IPS-11a (cell line): ENCODE results near the gene CPSF4L.

ENCODE experiments used
- H3K4me3 ChIP-seq: one replicate; pipeline ENCODE4 v1.5.1; 2013; ENCODE audit warnings: low read depth, low read length, control low read depth

Gene CPSF4L

DNA sequence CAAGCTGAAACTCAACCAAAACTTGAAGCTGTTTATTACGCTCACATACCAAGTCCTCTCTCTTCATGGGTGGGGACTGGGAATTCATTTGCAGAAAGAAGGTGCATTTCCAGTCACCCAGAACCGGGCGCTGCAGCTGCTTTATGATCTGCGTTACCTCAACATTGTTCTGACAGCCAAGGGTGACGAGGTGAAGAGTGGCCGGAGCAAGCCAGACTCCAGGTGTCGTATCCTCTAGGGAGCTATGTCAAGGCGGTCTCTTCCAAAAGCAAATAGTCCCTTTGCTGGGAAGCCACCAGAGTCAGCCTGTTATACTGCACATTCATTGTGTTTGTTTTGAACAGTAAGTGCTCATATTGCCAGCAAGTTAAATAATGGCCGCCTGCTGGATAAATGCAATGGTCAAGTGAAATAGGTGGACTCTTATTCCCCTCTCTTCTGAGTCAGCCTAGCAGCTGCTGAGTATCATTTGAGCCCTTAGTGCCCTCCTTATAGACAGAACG lies 56.2 kb downstream of the CPSF4L start:
- H3K4me3 ChIP-seq, result no peak overlapping the region

DNA sequence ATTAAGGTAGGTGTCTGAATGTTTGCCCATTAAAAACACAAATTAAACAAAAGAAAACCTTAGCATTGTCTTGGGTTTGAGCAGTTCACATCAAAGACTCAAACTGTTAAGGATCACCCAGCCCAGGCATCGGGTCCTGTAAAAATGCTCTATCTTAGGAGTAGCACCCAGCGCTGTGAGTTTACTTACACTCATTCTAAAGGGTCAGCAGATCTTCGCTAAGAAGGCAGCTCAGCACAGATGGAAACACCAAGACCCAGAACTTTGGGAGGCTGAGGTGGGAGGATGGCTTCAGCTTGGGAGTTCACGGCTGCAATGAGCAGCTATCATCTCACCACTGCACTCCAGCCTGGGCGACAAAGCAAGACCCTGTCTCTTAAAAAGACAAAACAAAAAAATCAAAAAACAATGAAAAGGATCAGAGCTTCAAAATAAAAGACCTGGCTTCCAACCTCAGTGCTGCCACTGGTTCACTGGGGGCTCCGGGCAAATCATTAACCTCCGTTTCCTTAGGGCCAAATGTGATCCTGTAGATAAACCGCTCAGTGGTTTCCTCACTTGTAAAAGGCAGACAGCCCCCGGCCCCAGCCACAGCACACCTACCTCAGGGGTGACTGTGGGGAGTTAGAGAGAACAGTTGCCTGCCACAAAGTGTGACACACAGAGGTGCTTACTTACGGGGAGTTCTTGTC lies 57.7 kb downstream of the CPSF4L start:
- H3K4me3 ChIP-seq, result no peak overlapping the region

DNA sequence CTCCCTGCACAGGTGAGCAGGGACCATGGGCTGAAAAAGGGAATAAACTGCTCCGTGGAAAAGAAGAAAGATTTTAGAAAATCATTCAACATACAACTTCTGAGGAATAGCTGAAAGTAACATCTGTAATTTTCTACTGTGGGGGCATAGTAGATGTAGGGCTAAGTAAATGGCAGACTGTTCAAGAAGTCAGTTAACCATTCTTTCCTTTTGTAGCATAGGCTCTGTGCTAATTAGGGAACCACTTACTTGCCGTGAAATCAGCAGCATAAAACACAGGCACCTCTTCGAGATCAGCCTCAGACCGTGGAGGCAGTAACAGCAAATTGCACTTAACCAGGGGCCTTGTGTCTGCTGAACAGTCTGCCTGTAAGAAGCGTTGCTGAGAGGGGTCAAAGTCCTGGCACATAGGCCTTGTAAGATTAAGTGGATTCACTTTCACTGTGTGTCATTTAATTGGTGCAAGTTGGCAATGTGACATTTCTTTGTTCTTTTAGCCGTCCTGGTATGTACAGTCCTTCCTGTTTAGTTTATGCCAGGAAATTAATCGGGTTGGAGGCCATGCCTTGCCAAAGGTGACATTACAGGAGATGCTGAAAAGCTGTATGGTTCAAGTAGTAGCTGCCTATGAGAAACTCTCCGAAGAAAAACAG lies 58.4 kb downstream of the CPSF4L start:
- no peak overlapping the region for H3K4me3 ChIP-seq

DNA sequence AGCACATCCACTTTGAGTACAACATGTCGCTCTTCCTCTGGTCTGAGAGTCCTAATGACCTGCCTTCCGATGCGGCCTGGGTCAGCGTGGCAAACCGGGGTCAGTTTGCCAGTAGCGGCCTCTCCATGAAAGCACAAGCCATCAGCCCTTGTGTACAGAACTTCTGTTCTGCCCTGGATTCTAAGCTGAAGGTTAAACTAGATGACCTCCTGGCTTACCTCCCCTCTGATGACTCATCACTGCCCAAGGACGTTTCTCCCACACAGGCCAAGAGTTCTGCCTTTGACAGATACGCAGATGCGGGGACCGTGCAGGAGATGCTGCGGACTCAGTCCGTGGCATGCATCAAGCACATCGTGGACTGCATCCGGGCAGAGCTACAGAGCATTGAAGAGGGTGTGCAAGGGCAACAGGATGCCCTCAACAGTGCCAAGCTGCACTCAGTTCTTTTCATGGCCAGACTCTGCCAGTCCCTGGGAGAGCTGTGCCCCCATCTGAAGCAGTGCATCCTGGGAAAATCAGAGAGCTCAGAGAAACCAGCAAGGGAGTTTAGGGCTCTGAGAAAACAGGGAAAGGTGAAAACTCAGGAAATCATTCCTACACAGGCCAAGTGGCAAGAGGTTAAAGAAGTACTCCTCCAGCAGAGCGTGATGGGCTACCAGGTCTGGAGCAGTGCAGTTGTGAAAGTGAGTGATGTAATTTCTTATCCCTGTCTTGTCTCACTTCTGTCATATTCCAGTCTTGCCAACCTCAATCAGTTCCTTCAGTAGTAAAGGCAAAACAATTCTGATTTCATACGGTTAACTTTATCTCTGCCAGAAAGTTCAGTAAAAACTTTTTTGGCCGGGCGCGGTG lies 60.2 kb downstream of the CPSF4L start:
- H3K4me3 ChIP-seq, result no peak overlapping the region

DNA sequence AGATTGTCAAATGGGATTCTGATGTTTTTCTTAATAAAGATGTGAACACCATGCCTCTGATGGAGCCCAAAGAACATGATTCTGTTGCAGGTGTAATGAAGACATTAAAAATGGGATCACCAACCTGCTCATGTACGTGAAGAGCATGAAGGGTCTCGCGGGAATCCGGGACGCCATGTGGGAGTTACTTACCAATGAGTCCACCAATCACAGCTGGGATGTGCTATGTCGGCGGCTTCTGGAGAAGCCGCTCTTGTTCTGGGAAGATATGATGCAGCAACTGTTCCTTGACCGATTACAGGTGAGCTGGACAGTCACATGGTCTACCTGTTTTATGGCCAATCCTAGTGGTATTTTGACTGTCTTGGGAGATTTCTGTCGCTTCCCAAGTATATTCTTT lies 61.2 kb downstream of the CPSF4L start:
- H3K4me3 ChIP-seq, result no peak overlapping the region

DNA sequence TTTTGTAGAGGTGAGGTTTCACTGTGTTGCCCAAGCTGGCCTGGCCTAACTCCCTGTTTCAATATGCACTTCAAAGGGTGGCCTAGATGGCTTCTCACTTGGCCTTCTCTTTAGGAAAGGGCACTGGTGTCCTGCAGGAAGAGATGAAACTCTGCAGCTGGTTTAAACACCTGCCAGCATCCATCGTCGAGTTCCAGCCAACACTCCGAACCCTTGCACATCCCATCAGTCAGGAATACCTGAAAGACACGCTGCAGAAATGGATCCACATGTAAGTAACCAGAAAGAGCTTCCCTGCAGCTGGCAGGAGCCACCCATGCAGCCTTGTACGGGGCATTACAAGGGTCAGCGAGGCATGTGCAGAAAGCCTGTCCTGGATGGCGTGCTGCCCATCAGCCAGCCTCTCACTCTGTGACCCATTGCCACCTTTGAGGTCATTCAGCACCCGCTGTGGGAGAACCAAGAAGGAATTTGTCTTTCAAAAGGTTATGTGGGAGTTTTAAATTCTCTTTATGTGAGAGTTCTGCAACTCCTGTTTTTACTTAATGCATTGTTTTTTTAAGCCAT lies 61.8 kb downstream of the CPSF4L start:
- no peak overlapping the region for H3K4me3 ChIP-seq

DNA sequence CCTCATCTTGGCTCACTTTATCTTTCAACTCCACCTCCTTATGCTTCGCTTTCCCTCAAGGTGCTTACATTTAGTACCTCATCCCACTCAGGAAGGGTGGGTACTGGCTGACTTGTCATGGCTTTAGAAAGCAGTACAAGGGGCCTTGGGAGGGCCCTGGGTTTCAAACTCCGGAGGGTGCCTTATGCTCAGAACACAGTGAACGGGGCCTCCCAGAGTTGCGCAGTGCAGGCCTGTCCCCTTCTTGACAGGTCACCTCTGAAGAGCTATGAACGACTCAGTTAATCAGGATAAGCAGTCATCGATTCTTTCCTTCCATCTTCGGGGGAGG lies 62.8 kb downstream of the CPSF4L start:
- H3K4me3 ChIP-seq, result no peak overlapping the region
